ENCODE measurements around the gene SLC22A7.

- TF ChIP-seq, protein P1, sequence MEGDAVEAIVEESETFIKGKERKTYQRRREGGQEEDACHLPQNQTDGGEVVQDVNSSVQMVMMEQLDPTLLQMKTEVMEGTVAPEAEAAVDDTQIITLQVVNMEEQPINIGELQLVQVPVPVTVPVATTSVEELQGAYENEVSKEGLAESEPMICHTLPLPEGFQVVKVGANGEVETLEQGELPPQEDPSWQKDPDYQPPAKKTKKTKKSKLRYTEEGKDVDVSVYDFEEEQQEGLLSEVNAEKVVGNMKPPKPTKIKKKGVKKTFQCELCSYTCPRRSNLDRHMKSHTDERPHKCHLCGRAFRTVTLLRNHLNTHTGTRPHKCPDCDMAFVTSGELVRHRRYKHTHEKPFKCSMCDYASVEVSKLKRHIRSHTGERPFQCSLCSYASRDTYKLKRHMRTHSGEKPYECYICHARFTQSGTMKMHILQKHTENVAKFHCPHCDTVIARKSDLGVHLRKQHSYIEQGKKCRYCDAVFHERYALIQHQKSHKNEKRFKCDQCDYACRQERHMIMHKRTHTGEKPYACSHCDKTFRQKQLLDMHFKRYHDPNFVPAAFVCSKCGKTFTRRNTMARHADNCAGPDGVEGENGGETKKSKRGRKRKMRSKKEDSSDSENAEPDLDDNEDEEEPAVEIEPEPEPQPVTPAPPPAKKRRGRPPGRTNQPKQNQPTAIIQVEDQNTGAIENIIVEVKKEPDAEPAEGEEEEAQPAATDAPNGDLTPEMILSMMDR (conservative IDR thresholded peaks at IDR 0.05; ENCODE audit: low read depth, low read length), result no peak
- TF ChIP-seq EZH2 (IDR thresholded peaks at IDR 0.05; ENCODE audit: low read length, unreplicated experiment), result no peak
These were observed 7.1 kb upstream of the SLC22A7 start for GRCh38 chr6:43290905-43291355.
